ENCODE results near the gene MAGI2.

DNA sequence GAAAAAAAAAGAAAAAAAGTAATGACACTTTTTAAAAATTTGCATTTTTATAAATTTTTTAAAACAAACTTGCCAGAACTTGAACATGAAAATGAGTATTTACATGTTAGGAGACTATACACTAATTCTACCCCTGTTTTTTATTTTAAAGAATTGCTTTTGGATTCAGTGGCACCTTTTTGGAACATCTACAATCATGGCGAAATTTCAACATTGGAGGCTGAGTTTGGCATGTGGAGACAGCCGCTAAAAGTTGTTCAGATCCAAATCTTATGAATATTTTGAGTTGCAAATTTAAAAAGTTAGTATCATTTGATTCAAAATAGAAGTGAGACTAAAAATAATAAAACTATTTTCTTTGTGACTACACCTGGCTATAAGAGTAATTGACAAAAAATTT, 804.2 kb downstream of the MAGI2 start:
- no peak for TF ChIP-seq KDM1A (CRISPR knock-in tag; IDR thresholded peaks at IDR 0.05)
- TF ChIP-seq, protein P1, sequence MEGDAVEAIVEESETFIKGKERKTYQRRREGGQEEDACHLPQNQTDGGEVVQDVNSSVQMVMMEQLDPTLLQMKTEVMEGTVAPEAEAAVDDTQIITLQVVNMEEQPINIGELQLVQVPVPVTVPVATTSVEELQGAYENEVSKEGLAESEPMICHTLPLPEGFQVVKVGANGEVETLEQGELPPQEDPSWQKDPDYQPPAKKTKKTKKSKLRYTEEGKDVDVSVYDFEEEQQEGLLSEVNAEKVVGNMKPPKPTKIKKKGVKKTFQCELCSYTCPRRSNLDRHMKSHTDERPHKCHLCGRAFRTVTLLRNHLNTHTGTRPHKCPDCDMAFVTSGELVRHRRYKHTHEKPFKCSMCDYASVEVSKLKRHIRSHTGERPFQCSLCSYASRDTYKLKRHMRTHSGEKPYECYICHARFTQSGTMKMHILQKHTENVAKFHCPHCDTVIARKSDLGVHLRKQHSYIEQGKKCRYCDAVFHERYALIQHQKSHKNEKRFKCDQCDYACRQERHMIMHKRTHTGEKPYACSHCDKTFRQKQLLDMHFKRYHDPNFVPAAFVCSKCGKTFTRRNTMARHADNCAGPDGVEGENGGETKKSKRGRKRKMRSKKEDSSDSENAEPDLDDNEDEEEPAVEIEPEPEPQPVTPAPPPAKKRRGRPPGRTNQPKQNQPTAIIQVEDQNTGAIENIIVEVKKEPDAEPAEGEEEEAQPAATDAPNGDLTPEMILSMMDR (CRISPR knock-in tag; IDR thresholded peaks at IDR 0.05) = no peak
